Epithelial cell of esophagus (primary cell): Measurements from ENCODE around the gene LRG1.
A peak's percentile ranks its signal among the peaks of the same experiment; 100 is the strongest.
"Not testable (repeated sequence)": the region's sequence is repeated elsewhere in the genome, so short reads cannot be mapped to it uniquely, and the experiment has no call there.

Source experiments
- DNase-seq: peaks from one replicate; pipeline ENCODE4 v3.0.0; 2010; ENCODE audit warnings: low read depth
- H3K4me3 ChIP-seq: 2 replicates; pipeline ENCODE4 v1.5.1; 2011; ENCODE audit warnings: mild to moderate bottlenecking, low read length, control low read depth
- CTCF ChIP-seq: IDR thresholded peaks from 2 replicates; pipeline ENCODE4 v1.5.1; 2011; ENCODE audit warnings: low read depth, mild to moderate bottlenecking, low read length, control low read depth, inconsistent platforms; ENCODE audit not compliant: insufficient read depth; ENCODE audit errors: missing control alignments

Gene LRG1

GRCh38 chr19:4567584-4568071 lies 27.8 kb upstream of the LRG1 start:
- DNase-seq, result peak; percentile 56
- H3K4me3 ChIP-seq, result no peak overlapping the region
- peak; percentile 89 for TF ChIP-seq CTCF

GRCh38 chr19:4566402-4567051 lies 26.7 kb upstream of the LRG1 start:
- no peak for TF ChIP-seq CTCF

DNA sequence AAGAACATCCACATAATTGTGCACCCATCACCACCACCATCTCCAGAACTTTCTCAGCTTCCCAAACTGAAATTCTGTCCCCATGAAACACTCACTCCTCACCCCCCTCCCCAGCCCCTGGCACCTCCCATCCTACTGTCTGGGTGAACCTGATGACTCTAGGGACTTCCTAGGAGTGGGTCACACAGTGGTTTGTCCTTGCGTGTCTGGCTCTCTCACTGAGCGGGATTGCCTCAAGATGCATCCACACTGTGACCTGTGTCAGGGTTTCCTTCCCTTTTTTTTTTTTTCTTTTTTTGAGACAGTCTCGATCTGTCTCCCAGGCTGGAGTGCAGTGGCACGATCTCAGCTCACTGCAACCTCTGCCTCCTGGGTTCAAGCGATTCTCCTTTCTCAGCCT lies 23.7 kb upstream of the LRG1 start:
- not testable (repeated sequence) for DNase-seq, H3K4me3 ChIP-seq

More at GRCh38 chr19:4566402-4567051, 26.7 kb upstream of the LRG1 start:
- DNase-seq, result no peak
- no peak overlapping the region for H3K4me3 ChIP-seq

- DNase-seq, H3K4me3 ChIP-seq: not testable (repeated sequence)
Observed at GRCh38 chr19:4562085-4562484, 22.2 kb upstream of the LRG1 start.

DNA sequence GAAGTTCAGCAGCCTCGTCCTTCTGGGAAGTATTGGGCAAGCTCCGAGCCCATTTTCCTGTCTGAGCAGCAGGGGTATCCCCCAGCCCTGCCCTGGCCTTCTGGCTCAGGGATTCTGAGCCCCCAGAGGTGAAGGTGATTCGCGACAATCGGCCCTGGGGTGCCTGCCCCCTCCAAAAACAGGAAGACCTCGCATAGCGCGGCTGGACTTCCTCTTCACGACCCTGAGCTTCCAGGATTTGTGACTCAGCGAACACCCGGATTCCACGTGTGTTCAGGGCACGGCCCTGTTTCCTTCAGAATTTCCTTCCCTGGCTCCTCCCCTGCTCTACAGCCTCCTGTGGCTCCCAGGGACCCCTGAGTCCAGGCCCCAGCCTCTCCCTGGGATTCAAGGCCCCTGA lies 19.7 kb upstream of the LRG1 start, which contains the start of gene SEMA6B:
SEMA6B (minus strand) TSS at position 116 of the 400 bp plus-strand sequence. CDS start 1,227 bp downstream, outside the sequence.
- no peak for TF ChIP-seq CTCF
- no peak within 1 kb of the TSS for H3K4me3 ChIP-seq
- no peak for DNase-seq

- DNase-seq, result no peak
- TF ChIP-seq CTCF, result peak; percentile 89
- no peak overlapping the region for H3K4me3 ChIP-seq
Observed at GRCh38 chr19:4557971-4558941, 18.4 kb upstream of the LRG1 start.

- no peak for DNase-seq
- no peak overlapping the region for H3K4me3 ChIP-seq
- peak; percentile 37 for TF ChIP-seq CTCF
Observed at GRCh38 chr19:4557144-4557970, 17.5 kb upstream of the LRG1 start.
